GM18502 (cell line): ENCODE measurements around the gene ADAMTS12.
"Not testable (repeated sequence)": the region's sequence is repeated elsewhere in the genome, so short reads cannot be mapped to it uniquely, and the experiment has no call there.

Experiments used
- ATAC-seq: cut with Tn5 transposase; IDR thresholded peaks from one replicate; pipeline ENCODE4 v1.9.1; 2021; ENCODE audit warnings: mild to moderate bottlenecking; ENCODE audit not compliant: unreplicated experiment, poor library complexity

The ADAMTS12 gene

DNA sequence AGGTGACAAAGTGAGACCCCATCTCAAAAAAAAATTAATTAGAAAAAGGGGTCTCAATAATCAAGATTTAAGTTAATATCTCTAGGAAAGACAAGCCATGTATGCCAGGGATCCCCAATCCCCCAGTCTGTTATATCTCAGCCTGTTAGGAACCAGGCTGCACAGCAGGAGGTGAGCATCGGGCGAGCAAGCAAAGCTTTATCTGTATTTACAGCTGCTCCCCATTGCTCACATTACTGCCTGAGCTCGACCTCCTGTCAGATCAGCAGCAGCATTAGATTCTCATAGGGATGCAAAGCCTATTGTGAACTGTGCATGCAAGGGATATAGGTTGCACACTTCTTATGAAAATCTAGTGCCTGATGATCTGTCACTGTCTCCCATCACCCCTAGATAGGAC lies 334.2 kb downstream of the ADAMTS12 start:
- no peak for ATAC-seq

DNA sequence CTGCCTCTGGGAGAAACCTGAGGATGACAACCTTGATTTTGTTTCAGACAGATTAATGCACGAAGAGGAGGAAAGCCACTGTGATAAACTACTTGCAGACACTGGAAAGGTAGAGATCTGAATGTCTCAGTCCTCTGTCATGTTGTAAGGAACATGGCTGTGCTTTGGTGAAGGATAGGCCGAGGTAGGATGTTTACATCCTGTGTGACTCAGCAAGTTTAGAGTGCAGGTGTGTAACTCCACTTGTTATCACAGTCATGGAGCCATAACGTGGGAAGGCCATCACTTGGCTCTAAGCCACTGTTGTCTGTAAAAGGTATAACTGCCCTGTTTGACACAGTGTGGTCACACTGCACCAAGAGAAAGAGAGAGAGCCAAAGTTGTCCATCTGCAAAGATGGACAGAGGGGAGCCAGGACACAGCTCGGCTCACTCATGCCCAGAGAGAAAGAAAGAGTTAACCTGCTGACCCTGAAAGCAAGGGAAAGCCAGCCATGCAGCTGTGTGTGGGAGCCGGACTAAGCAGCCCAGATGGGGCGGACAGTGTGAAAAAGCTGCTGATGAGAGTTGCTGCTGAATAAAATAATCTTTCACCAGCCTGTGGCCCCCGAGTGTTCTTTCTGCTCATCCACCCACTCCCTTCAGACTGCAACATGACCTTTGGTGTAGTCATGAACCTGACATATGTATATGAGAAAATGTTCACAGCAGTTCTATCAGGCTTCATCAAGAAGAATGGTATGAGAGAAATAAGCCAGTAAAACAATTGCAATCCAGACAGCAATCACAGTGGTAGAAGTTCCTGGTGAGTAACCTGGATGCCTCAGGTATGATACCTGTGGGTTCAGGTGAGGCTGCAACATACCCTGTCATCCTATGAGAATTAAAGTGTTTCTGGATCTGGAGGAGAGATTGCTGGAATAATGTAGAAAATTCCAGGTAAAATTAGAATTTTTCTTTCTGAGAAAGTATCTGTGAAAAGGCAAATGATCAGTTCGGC lies 335.2 kb downstream of the ADAMTS12 start:
- no peak for ATAC-seq

DNA sequence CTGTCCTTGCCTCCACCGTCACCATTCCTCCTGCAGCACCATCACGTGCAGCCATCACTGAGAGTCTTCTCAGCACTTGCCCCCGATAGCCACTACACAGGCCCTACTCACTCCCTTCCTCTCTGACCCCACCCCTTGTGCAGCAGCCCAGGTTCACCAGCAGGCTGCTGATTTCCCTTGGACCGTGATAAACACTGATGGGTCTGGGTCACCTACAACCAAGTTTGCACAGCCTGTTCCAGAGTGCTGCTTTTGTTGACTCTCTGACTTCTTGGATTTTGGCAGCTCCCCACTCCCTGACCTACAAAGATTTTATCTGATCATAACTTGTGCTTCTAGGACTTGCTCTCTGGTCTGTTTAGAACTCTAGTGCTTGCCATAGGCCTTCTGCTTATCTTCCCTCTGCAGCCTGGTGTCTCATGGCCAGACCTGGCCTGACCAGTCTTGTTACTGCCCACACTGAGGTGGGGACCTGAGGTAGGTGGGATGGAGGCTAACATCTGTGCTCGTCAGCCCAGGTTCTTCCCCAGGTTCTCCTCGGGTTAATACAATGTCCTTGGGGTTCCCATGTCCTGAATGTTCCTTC lies 341.7 kb downstream of the ADAMTS12 start:
- ATAC-seq = no peak

DNA sequence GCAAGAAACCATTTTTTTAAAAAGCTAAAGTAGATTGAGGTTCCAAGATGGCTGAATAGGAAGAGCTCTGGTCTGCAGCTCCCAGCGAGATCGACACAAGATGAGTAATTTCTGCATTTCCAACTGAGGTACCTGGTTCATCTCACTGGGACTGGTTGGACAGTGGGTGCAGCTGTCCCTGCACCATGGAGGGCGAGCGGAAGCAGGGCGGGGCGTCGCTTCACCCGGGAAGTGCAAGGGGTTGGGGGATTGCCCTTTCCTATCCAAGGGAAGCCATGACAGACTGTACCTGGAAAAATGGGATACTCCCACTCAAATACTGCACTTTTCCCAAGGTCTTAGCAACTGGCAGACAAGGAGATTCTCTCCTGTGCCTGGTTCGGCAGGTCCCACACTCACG lies 352.0 kb downstream of the ADAMTS12 start:
- not testable (repeated sequence) for ATAC-seq

DNA sequence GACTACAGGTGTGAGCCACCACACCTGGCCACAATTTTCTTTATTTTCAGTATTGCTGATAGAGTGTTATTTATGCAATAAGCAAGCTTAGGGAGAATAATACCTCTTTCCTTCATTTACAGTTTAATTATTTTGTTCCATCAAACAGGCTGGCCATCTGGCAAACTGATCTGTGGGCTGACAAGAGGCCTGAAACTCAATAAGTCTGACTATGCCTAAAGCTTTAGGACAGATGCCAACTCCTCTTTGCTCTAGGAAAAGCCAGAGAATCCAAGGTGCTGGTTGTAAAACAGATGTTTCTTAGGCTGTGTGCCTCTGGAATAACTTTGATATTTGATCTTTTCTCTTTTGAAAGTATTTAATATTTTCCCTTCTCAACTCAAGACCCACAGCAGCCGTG lies 352.6 kb downstream of the ADAMTS12 start:
- ATAC-seq = no peak

DNA sequence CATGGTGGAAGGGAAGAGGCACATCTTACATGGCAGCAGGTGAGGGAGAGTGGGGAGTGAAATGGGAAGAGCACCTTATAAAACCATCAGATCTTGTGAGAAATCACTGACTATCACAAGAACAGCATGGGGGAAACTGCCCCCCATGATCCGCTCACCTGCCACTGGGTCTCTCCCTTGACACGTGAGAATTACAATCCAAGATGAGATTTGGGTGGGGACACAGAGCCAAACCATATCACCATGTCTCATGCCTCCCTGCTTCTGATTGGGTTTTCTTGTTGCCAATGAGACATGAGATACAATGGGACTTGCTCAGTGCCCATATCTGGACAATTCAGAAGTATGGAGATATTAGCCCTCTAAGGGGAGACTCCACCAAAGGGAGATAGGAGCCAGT lies 353.6 kb downstream of the ADAMTS12 start:
- ATAC-seq = no peak

DNA sequence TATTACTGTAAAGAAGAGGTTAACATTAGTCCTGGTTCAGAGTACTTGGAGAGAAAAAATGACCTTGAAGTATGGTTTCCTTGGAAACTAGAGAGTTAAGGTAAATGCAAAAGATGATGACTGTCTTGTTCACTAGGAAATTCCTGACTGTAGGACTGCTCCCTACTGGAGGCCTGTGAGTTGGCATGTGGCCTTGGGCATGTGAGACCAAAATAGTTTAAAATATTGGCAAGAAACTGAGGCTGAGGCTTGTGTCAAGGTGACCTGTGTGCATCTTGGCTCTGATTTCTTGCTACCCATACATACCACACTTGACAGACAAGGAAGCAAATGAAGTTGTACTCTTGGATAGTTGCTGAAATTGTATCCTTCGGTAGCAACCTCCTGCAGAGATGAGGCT lies 354.6 kb downstream of the ADAMTS12 start:
- ATAC-seq = no peak

DNA sequence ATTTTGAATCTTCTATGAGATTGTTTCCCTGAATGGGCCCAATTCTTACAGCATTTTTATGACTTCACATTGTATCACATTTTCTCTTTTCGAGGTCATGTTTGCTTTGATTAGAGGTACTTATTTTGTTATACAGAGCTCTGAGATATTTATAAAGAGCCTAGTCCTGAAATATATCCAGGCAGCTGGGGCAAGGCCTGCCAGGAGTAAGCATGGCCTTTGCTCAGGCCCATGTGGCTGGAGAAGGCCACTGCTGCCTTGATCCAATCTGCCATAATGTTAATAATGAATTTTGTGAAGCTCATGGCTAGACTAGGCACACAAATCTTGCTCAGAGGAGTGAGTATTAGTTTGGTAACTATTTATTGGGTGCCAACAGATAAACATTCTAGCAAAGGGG lies 355.0 kb downstream of the ADAMTS12 start:
- ATAC-seq = no peak

DNA sequence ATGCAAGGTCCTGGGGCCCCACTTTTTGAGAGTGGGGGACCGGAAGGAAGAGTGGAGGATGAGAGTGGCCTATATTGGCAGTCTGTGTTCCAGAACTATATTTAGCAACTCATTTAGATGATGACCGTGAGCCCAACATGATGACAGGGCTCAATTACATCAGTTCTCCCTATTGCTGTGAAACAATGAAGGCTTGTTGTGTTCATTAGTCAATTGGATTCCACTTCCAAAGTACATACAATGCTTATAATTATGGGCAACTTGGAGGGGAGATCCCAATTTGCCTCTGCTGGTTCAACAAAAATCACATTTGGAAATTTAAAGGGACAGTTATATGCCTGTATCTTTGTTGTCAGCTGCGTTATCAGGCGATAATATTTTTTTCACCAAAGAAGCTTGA lies 360.0 kb downstream of the ADAMTS12 start:
- no peak for ATAC-seq

DNA sequence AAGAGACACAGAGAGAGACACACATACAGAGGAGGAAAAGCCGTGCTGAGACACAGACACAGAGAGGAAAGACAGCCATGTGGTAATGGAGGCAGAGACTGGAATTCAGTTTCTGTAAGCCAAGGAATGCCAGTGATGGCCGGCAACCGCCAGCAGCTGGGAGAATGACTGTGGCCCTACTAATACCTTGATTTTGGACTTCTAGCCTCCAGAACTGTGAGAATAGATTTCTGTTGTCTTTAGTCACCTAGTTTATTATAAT lies 360.8 kb downstream of the ADAMTS12 start:
- no peak for ATAC-seq

DNA sequence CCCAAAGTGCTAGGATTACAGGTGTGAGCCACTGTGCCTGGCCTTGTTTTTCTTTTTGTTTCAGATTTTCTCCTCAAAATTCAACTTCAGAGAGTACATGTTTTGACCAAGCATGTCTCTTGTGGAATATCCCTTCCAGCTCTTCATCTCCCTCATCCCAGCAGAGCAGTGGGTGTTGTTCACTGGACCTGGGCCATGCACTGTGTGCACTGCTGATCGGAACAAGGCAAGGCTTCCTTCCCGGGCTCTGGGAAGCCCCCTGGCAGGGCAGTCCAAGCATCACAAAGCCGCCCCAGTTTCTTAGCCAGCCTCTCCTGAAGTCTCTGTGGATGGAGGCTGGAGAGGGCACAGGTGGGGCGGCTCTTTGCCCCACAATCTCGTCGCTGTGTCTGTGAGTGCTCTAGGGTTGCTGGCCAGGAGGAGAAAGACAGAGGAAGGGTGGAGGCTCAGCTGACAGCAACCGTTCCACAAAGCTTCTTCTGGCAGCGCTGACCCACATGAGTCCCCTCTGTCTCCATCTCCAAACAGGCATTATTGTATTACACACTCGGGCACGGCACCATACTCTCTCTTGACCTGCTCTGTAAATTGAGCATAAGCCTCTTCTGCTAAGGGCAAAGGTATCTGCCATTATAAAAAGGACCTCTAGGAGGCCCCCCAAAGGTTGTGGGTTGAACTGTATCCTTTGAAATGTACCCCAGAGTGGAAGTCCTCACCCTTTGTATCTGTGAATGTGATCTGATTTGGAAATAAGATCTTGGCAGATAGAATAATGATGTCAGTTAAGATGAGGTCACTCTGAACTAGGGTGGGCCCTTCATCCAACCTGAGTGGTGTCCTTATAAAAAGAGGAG lies 361.4 kb downstream of the ADAMTS12 start:
- no peak for ATAC-seq

DNA sequence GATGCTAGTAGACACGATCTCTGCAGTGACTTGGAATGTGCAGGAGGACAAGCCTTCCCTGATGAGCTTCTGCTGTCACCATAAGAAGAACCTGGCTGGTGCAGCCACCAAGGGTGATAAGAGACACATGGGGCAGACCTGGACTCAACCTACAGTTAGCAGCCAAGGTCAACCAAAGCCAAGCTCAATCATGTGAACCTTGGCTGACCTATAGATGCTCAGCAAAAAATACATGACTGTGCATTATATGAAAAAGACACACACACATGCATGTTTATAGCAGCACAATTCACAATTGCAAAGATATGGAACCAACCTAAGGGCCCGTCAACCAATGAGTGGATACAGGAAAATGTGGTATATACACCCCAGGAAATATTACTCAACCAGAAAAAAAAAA lies 364.1 kb downstream of the ADAMTS12 start:
- no peak for ATAC-seq

DNA sequence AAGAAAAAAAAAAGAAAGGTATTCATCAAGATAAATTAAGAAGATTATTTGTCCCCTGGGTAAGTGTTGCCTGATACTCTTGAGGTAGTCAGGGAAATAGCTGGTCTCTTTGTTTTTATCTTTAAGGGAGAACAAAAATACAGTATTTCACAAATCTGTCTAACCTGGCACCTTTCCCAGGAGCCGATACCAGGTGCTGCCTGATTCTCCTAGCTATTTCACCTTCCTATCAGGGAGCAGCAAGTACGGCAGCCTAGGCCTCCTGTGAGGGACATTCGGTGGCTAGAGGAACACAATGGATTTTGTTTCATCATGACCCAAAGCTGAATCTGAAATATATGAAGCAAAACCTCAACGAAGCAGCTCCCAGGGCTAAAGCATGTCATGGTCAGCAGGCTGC lies 365.0 kb downstream of the ADAMTS12 start:
- no peak for ATAC-seq

DNA sequence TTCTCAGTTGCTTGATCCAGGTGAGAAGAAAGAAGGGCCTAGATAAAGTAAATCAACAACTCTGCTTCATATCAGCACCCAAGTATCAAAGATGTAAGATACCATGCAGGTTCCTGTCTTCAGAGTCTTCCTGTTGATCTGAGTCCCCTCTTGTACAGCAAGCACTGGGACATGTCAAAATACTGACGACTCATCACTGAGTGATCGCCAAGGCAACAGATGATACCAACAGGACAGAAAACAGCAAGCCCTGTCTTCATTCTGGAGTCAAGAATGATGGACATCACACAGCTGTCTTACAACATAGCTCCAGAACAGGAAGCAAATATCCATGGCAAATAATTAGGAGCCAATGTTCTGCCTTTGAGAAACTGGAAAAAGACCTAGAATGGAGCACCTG lies 367.3 kb downstream of the ADAMTS12 start:
- no peak for ATAC-seq

DNA sequence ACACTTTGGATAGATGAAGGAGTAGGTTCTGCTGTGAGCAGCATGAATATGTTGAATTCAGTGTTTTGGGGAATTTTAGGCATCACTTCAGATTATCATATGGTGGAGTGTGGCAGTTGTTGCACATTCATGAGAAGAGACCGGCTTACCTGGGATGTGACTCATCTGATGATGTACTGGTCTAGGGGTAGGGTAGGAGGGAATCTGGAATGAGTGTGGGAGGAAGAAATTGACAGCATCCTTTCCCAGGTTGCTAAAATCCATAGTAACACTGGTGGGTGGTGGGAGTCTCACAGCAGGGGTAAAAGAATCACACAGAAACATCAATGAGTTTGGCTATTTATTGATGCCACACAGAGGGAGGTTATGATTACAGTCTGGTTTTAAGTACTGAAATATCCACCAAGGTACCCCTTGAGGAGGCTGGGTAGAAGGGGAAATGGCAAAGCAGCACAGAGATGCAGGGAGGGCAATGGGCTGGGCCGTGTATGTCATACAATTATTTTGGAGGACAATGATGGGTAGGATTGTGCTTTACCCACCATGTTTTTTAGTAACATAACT lies 368.5 kb downstream of the ADAMTS12 start:
- no peak for ATAC-seq

DNA sequence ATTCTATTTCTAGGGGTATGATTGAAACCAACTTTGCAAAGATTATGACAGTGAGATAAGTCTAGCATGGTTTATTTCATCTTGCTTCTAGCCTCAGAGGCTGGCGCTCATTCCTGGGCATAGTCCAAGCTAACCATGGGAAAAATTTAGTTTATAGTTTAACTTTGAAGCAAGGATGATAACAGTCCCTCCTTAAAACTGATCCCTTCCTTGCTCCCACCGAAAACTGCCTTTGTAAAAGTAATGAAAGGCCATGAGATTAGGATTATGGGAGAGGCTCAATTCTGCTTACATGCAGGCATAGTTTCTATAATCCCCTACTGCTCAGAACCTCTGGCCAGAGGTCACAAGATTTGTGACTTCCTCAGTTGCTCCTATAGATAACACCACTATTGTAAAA lies 375.4 kb downstream of the ADAMTS12 start:
- no peak for ATAC-seq

DNA sequence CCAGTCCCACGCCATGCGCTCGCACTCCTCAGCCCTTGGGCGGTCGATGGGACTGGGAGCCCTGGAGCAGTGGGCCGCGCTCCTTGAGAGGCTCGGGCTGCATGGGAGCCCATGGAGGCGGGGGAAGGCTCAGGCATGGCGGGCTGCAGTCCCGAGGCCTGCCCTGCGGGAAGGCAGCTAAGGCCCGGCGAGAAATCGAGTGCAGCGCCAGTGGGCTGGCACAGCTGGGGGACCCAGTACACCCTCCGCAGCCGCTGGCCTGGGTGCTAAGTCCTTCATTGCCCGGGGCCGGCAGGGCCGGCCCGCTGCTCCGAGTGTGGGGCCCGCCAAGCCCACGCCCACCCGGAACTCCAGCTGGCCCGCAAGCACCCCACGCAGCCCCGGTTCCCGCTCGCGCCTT lies 376.4 kb downstream of the ADAMTS12 start:
- ATAC-seq = not testable (repeated sequence)

DNA sequence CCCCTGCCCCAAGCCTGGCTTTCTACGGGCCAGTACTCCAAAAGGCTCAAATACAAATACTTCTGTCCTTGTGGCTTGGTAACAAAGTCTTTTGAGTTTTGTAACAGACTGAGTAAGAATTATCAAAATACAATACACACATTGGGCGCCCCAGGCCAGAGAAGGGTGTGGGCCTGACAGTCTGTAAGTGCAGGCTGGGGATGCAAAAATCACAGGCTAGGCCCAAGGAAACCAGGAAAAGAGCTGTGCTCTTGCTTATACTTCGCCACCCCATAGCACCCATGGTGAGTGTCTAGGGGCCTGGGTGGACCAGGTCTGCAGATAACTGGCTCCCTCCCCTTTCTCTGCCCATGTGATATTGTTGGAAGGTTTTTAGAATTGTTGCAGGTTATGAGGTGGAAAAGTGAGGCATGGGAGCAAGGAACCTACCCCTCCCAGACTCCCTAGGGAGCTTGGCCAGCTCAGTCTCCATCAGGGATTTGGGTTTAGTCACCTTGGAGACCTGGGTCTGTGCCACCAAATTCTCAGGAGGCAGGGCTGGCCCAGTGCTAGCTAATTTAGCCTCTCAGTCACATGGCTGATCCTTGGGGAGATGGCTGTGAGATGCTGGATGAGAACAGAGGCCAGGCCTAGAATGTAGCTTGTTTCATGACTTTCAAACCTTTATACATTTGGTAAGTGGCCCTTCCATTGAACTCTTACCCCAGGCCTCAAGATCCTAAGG lies 378.2 kb downstream of the ADAMTS12 start:
- no peak for ATAC-seq

DNA sequence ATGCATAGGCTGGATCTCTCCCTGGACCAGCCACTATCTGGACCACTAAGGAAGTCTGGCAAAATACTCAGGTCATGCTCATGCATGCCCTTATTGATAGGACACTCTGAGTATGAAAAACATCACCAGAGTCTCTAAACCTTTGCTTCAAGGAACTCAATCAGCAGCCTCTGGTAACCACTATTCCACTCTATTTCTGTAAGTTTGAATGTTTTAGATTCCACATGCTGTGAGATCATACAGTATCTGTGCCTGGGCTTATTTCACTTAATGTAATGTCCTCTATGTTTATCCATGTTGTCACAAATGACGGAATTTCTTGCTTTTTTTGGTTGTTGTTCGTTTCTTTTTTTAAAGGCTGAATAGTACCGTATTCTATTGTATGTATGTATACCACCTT lies 382.8 kb downstream of the ADAMTS12 start:
- ATAC-seq = no peak

DNA sequence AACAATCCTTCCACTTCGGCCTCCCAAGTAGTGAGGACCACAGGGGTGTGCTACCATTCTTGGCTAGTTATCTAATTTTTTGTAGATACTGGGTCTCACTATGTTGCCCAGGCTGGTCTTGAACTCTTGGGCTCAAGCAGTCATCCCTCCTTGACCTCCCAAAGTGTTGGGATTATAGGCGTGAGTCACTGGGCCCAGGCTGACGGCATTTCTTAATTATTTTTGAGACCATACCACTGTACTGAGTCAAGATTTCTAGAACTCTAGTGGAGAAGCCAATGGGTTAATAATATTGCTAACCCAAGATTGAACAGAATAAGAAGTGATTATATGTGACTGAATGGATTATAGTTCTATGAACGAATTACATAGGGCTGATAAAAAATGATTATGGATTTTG lies 384.4 kb downstream of the ADAMTS12 start:
- ATAC-seq = no peak
